Keratinocyte (primary cell): Measurements from ENCODE around the gene SPOCD1. TPM values are rescaled to one million over a fixed set of nuclear protein-coding genes. Genes with fewer than 3 reads are reported as not detected.

ENCODE experiments used
- DNase-seq: peaks from one replicate; pipeline ENCODE4 v3.0.0-alpha.2; 2011; ENCODE audit warnings: low read depth, missing footprints, low spot score
- FAIRE-seq: peaks from 2 replicates; lab custom pipeline; 2011; peaks lifted over from hg19 to GRCh38; lab: Jason Lieb, UNC
- H2AFZ ChIP-seq: 2 replicates; pipeline ENCODE4 v1.6.0; 2012; ENCODE audit warnings: low read length, control low read depth, inconsistent platforms; ENCODE audit not compliant: control insufficient read depth
- H3K27ac ChIP-seq: 2 replicates; pipeline ENCODE4 v1.5.1; 2011; ENCODE audit warnings: low read length; ENCODE audit not compliant: control insufficient read depth, insufficient read depth
- H3K27me3 ChIP-seq: 3 replicates; pipeline ENCODE4 v1.6.0; 2011; ENCODE audit warnings: low read length; ENCODE audit not compliant: control insufficient read depth, insufficient read depth; ENCODE audit errors: extremely low read depth
- H3K36me3 ChIP-seq, 2 experiments: 2 replicates in 1 of 2; 3 replicates in 1 of 2; pipeline ENCODE4 v1.5.1; 2011; ENCODE audit warnings: low read length in 2 of 2, mild to moderate bottlenecking in 1 of 2; ENCODE audit not compliant: control insufficient read depth in 2 of 2, insufficient read depth in 2 of 2; ENCODE audit errors: extremely low read depth in 1 of 2
- H3K4me1 ChIP-seq: 3 replicates; pipeline ENCODE4 v1.5.1; 2011; ENCODE audit warnings: low read length; ENCODE audit not compliant: control insufficient read depth, insufficient read depth; ENCODE audit errors: extremely low read depth
- H3K4me2 ChIP-seq: 3 replicates; pipeline ENCODE4 v1.6.0; 2011; ENCODE audit warnings: low read depth, low read length; ENCODE audit not compliant: control insufficient read depth, insufficient read depth; ENCODE audit errors: extremely low read depth
- H3K4me3 ChIP-seq, 3 experiments: fragments of 200-600 bp in 1 of 3; sonication (generic) in 1 of 3; 2 replicates in 2 of 3; 3 replicates in 1 of 3; pipeline ENCODE4 v1.5.1; 2011 to 2016; ENCODE audit warnings: low read length in 3 of 3, mild to moderate bottlenecking in 3 of 3, control low read depth in 2 of 3, inconsistent platforms in 1 of 3, low read depth in 1 of 3, mixed read lengths in 1 of 3, mixed run types in 1 of 3, moderate library complexity in 1 of 3; ENCODE audit not compliant: control insufficient read depth in 2 of 3, insufficient read depth in 2 of 3; ENCODE audit errors: extremely low read depth in 1 of 3
- H3K79me2 ChIP-seq: 2 replicates; pipeline ENCODE4 v1.6.0; 2012; ENCODE audit warnings: low read length; ENCODE audit not compliant: control insufficient read depth, insufficient read depth
- H3K9ac ChIP-seq: 3 replicates; pipeline ENCODE4 v1.6.0; 2011; ENCODE audit warnings: low read length; ENCODE audit not compliant: control insufficient read depth, insufficient read depth; ENCODE audit errors: extremely low read depth
- H3K9me1 ChIP-seq: 3 replicates; pipeline ENCODE4 v1.6.0; 2011; ENCODE audit warnings: low read length; ENCODE audit not compliant: control insufficient read depth, insufficient read depth; ENCODE audit errors: extremely low read depth
- H3K9me3 ChIP-seq: 2 replicates; pipeline ENCODE4 v1.5.1; 2012; ENCODE audit warnings: low read depth, low read length; ENCODE audit not compliant: control insufficient read depth
- H4K20me1 ChIP-seq: 3 replicates; pipeline ENCODE4 v1.6.0; 2011; ENCODE audit warnings: low read length; ENCODE audit not compliant: control insufficient read depth, insufficient read depth; ENCODE audit errors: extremely low read depth
- CTCF ChIP-seq, 3 experiments: IDR thresholded peaks in 1 of 3; conservative IDR thresholded peaks in 1 of 3; optimal IDR thresholded peaks in 1 of 3; 2 replicates in 2 of 3; 3 replicates in 1 of 3; pipeline versions ENCODE3 to v1.5.1; 2011; ENCODE audit warnings: low read length in 3 of 3, mild to moderate bottlenecking in 3 of 3, moderate library complexity in 2 of 3, control low read depth in 1 of 3, inconsistent platforms in 1 of 3; ENCODE audit not compliant: insufficient read depth in 2 of 3; ENCODE audit errors: extremely low read depth in 1 of 3
- EZH2 ChIP-seq: IDR thresholded peaks from one replicate; pipeline ENCODE4 v1.6.1; 2012; ENCODE audit warnings: inconsistent platforms, mild to moderate bottlenecking, low read length, moderate library complexity
- dilution Hi-C: fragments of 300-500 bp; cut with MboI; formaldehyde crosslinking; loops from one replicate; pipeline ENCODE4 v1.7.0; 2020; ENCODE audit warnings: low sequenced_read_pairs; ENCODE audit not compliant: extremely low pct_ligation_motif_present
- polyA plus RNA-seq, 5 experiments: library from polyadenylated mRNA; depleted of rRNA in 3 of 5; stranded (reverse) in 3 of 5; stranded (forward) in 1 of 5; unstranded in 1 of 5; fragments of >200 nt; gene quantifications; 1 replicate in 1 of 5; 2 replicates in 3 of 5; 3 replicates in 1 of 5; pipeline versions ENCODE4 v1.2.1 to v1.2.3, GENCODE V29; 2011 to 2012; ENCODE audit warnings: missing spikeins in 2 of 5, low read depth in 1 of 5, low replicate concordance in 1 of 5

The SPOCD1 gene
- polyA plus RNA-seq, 1 donor (not counting 4 experiments of a cell fraction or from before 2014, with no cell fraction given) = 4.7 TPM

DNA sequence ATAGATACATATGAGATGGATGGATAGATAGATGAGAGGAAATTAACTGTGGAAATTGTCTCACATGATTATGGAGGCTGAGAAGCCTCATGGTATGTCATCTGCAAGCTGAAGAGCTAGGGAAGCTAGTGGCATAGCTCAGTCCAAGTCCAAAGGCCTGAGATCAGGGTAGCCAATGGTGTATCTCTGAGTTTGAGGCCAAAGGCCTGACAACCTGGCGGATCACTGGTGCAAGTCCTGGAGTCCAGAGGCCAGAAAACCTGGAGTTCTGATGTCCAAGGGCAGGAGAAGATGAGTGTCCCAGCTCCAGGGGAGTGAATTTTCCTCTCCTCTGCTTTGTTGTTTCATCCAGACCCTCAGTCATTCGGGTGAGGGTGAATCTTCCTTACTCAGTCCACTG is 43.9 kb upstream of the SPOCD1 start:
- FAIRE-seq (no peak), DNase-seq (no peak)
- Histone ChIP-seq H3K27me3 (no peaks in the 10 kb centered on the region), H2AFZ (no peak overlapping the region), H3K9ac (no peak overlapping the region), H3K27ac (no peak overlapping the region), H3K4me3 (no peak overlapping the region), H4K20me1 (no peaks in the 10 kb centered on the region), H3K9me3 (no peaks in the 10 kb centered on the region), H3K9me1 (no peaks in the 10 kb centered on the region), H3K36me3 (no peaks in the 10 kb centered on the region), H3K4me1 (no peaks in the 10 kb centered on the region), H3K4me2 (no peak overlapping the region), H3K79me2 (no peaks in the 10 kb centered on the region)
- TF ChIP-seq CTCF (optimal IDR thresholded peaks at IDR 0.05 in 1 of 3, IDR thresholded peaks at IDR 0.05 in 1 of 3, conservative IDR thresholded peaks at IDR 0.05 in 1 of 3; ENCODE audit: extremely low read depth in 1 of 3, insufficient read depth in 2 of 3, low read length in 3 of 3) = no peak
- no peak for TF ChIP-seq EZH2
- dilution Hi-C loops = no loop called here

DNA sequence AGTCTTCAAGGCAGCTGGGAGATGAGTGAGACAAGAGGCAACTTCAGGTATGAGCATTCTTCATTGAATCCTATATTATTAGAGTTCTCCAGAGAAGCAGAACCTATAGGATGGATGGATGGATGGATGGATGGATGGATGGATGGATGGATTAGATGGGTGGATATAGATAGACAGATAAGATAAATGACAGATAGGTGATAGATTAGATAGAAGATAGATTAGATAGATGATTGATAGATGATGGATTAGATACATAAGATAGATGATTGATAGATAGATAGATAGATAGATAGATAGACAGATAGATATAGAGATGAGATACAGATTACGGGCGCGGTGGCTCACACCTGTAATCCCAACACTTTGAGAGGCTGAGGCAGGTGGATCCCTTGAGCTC is 43.2 kb upstream of the SPOCD1 start:
- H4K20me1 ChIP-seq = no peaks in the 10 kb centered on the region
- no peak for DNase-seq
- TF ChIP-seq CTCF (optimal IDR thresholded peaks at IDR 0.05 in 1 of 3, IDR thresholded peaks at IDR 0.05 in 1 of 3, conservative IDR thresholded peaks at IDR 0.05 in 1 of 3; ENCODE audit: extremely low read depth in 1 of 3, insufficient read depth in 2 of 3, low read length in 3 of 3) (no peak), EZH2 (no peak)
- no peaks in the 10 kb centered on the region for H3K4me1 ChIP-seq
- H3K9ac ChIP-seq = no peak overlapping the region
- H3K4me2 ChIP-seq = no peak overlapping the region
- no peaks in the 10 kb centered on the region for H3K9me3 ChIP-seq
- FAIRE-seq = no peak
- H3K36me3 ChIP-seq = no peaks in the 10 kb centered on the region
- H3K79me2 ChIP-seq = no peaks in the 10 kb centered on the region
- no peak overlapping the region for H2AFZ ChIP-seq
- H3K27me3 ChIP-seq = no peaks in the 10 kb centered on the region
- H3K27ac ChIP-seq = no peak overlapping the region
- no peaks in the 10 kb centered on the region for H3K9me1 ChIP-seq
- dilution Hi-C loops = no loop called here
- H3K4me3 ChIP-seq = no peak overlapping the region
